Urothelium cell line (cell line): ENCODE results near the gene FHL3.

Experiments used
- DNase-seq: peaks from one replicate; pipeline ENCODE4 v3.0.0; 2011; ENCODE audit warnings: low spot score, mixed read lengths
- FAIRE-seq: peaks from 2 replicates; lab custom pipeline; 2011; peaks lifted over from hg19 to GRCh38; lab: Jason Lieb, UNC

The FHL3 gene

GRCh38 chr1:38014724-38015424 is 9.6 kb upstream of the FHL3 start:
- no peak for DNase-seq
- FAIRE-seq: no peak

DNA sequence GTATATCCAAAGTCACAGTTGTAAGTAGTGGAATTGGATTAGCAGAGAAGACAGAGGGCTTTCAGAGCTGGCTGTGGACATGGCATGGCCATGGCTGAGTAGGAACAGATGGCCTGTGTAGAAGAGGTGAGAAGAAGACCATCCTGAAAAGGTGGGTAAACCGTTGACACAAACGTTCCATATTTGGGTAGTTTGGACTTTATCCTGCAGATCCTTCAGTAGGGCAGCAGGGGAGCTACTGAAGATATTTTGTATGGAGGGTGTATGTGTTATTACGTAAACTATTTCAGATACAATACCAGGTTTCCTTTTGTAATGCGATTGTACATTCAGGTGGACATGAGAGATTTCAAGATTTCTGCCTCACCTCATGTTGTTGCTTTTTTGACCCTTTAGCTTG is 8.9 kb upstream of the FHL3 start:
- FAIRE-seq (no peak), DNase-seq (no peak)

- no peak for FAIRE-seq
Measured at GRCh38 chr1:38013227-38013622, 7.9 kb upstream of the FHL3 start.

DNA sequence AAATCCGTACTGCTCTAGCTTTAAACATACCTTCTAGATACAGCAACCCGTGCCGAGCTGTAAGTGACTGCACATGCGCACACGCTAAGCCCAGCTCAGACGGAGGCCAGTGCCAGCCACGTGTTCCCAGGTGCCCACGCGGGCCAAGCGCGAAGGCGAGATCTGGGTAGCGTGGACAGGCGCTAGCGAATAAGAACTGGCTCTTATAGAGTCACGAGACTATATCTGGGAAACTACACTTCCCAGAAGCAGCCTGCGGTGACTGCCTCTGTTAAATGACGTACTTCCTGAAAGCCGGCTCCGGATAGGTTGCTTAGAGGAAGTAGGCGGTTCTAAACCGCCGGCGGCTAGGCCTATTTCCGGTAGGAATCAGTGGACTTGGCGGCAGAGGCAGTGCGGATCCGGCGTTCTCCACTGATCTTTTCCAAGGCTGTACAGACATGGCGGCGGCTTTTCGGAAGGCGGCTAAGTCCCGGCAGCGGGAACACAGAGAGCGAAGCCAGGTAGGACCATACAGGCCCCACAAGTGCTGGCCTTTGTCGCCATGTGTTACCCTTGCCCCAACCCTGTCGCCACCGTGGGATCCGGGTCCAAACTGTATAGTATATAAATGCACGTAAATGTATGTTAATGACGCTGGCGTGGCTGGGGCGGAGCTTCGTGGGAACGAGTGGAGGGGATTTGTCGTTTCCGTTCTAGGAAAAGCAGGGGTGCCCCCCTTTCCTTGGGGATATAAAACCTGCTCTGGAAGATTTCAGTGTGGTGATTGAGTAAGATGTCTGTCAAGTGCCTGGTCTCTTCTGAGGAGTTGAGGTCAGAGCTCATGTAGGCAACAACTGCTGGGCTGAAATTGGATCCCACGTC is 7.3 kb upstream of the FHL3 start, which contains the start of gene UTP11:
Gene UTP11 (plus strand): TSS at position 372 of the 864 bp plus-strand sequence. CDS start 69 bp downstream, at position 441.
- peak; percentile 96 for DNase-seq

More at GRCh38 chr1:38013227-38013622, 7.9 kb upstream of the FHL3 start:
- DNase-seq: no peak

GRCh38 chr1:38009841-38010180 is 4.5 kb upstream of the FHL3 start:
- FAIRE-seq (no peak), DNase-seq (no peak)

More for the DNA sequence above, 7.3 kb upstream of the FHL3 start, which contains the start of gene UTP11:
- no peak for FAIRE-seq

DNA sequence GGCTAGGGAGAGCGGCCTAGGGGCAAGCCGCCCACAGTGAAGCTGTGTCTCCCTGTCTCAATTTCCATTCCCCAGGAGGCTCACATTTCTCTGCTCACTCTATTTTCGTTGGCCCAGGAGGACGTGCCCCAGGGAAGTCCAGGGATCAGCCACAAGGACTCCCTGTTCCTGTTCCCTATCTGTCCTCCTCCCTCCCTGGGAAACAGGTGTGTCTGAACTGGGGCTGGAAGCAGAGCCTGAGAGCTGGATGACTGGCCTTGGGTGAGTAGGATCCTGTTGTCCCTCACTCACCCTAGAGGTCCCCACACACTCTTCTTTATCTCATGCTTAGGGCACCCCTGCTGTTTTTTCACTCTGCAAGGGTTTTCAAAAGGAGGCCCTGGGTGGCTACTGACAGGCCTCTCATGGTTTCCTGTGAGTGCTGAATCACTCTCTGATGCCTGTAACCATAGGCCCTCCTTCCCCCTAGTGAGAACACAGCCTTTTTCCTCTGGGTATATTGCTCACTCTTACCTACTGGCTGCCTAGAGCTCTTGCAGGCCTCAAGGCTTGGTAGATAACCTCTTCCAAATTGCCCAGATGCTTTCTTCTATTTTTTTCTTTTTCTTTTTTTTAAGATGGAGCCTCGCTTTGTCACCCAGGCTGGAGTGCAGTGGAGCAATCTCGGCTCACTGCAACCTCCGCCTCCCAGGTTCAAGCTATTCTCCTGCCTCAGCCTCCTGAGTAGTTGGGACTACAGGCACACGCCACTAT is 4.0 kb upstream of the FHL3 start:
- DNase-seq: no peak
- FAIRE-seq: no peak

DNA sequence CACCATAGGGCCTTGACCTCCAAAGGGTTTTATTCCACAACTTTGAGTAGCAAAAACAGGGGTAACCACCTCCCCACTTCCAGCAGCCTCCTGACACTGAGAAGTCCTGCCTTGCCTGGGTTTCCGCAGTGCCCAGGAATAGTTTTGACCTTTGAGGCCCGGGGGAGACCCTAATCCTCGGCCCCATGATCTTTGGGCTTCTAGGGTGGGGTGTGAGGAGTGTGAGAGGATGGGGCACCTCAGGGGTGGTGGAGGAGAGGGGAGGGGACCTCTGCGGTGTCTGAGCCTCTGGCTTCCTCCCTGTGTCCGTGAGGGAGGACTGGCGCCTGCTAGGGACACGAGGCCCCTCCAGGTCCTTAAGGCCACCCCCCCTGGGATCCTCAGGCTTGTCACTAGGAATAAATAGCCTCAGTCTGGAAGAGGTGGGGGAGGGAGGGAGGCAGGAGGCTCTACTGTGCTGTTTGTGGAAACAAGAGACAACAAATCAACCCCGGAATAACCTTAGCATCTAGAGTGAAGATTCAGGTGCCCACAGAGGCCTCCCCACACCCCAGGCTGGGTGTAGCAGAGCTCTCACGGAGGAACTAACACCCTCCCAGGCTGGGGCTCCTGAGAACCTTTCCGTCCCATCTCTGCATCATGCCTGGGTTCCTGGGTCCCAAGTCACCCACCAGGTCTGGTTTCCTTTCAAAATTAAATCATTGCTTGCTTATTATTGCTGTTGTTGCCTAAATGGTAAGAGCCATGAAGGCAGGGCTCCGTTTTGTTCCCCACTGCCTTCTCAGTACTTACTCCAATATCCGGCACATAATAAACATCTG is 904 bp upstream of the FHL3 start:
- DNase-seq (no peak), FAIRE-seq (no peak)

DNA sequence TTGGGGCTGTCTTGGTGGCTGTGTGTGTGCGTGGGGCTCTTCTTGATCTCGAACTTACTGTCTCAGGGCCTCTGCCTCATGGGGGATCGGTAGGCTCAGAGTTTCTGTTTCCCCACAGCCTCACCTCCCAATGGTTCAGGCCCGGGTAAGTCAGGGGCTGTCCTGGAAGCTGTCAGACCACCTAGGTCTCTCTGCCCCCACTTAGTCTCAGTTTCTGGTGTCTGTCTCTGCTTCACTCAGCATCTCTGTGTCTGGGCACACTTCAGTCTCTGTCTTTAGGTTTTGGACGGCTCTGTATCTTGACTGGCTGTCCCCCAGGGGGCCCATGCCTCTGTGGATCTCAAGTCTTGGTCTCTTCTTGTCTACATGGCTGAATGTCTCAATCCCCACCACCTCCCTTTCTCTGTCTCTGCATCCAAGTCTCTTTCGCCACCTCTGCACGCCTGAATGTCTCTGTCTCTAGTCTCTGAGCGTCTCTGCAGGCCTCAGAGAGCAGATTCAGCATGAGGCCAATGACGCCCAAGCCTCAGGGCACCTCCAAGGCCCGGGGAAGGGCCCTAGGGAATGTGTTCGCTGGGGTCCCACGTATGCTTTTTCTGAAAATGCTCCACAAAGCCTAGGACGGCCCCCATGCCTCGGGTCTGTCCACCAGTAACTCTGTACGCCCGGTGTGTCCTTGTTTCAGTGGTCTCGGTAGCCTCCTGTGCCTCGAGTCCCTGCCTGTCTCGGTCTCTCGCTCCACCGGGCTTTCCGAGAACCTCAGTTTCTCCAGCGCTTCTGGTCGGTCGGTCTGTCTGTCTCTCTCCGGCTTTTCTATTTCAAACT is 818 bp downstream of the FHL3 start:
- FAIRE-seq: no peak
- DNase-seq: no peak

GRCh38 chr1:38003261-38004250 is 1.8 kb downstream of the FHL3 start:
- FAIRE-seq: no peak

GRCh38 chr1:38000529-38001455 is 4.5 kb downstream of the FHL3 start:
- FAIRE-seq (peak; percentile 27), DNase-seq (peak; percentile 78)

More at GRCh38 chr1:38003261-38004250, 1.8 kb downstream of the FHL3 start:
- DNase-seq: no peak

- FAIRE-seq (no peak), DNase-seq (no peak)
Measured at GRCh38 chr1:38000233-38000528, 5.1 kb downstream of the FHL3 start.

DNA sequence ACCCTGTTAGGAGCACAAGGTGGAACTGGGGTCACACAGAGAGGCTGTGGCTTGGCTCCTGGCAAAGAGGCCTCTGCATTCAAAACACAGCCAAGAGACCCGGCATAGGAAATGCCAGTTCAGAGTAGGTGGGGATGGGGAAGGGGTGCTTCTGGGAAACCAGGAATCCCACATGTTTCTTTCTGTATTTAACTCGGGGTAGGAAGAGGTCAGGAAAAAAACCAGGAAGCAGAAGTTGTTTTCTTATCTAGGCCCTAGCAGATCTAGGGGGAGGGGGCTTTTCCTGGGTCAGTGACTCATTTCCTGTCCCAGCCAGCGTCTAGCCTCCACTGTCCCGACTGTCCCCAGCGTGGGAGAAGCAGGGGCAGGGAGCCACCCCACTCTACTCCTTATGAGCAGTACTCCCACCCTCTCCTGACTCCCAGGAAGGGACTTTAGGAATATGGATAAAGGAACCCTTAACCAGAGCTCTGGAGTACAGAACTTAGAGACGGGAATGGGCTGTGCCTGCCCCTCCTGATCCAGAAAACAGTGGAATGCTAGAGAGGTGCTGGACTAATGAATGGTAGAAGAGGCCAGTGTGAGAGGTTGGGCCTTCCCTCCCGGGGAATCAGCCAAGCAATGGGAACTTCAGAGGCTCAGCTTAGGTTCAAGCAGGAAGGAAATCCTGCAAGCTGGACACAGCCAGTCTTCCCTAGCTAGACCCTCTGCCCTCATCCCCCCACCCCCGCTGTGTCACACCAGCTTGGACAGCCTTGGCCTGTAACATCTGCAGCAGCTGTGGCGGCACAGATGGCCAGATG is 5.7 kb downstream of the FHL3 start:
- DNase-seq (peak; percentile 66), FAIRE-seq (no peak)

- FAIRE-seq (no peak), DNase-seq (no peak)
Measured at GRCh38 chr1:37998913-37999429, 6.3 kb downstream of the FHL3 start.

GRCh38 chr1:37998089-37998808 is 7.1 kb downstream of the FHL3 start:
- FAIRE-seq: no peak
- no peak for DNase-seq

- no peak for FAIRE-seq
- no peak for DNase-seq
Measured at GRCh38 chr1:37997256-37998088, 7.8 kb downstream of the FHL3 start.
